ENCODE results near the gene CYP4F11.
"Not testable (repeated sequence)": the region's sequence is repeated elsewhere in the genome, so short reads cannot be mapped to it uniquely, and the experiment has no call there.

The CYP4F11 gene

GRCh38 chr19:15934332-15935078 lies at the start of gene CYP4F11:
TSS of gene CYP4F11 (minus strand) at chr19:15934529. CDS start at chr19:15934408, 121 bp downstream.
- no peak for DNase-seq

DNA sequence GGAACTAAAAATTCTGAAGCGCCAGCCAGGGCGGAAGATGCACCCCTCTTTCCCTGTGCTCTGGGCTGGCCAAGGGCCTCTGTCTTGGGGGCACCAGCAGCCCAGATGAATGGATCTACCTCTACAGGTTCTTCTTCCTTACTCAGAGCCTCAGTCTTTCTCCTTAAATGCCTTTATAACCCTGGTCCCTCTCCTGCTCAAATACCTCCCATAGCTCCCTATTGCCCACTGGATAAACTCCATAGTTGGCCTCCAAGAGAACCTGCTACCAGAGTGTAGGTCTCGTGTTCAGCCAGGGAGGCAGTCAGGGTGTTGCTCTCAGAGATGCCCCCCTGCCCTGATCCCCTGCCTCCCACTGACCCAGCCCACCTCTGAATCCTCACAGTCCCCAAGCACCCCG lies 45.0 kb upstream of the CYP4F11 start:
- DNase-seq, result no peak

DNA sequence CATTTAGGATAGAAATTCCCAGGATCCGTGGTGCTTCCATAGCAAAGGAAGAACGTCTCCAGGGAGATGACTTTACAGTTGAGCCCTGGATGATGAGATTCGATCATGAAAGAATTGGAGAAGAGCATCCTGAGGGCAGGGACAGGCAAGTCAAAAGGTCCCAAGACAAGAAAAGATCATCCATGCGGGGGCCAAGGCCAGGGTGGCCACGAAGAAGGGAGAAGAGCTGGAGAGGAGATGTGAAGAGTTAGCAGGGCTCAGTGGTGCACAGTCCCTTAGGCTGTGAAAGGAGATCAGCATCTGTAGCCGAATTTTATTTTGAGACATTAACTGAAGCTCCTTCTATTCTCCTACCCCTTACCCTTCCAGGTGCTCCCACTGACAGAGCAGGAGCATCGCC lies 43.4 kb upstream of the CYP4F11 start:
- DNase-seq, result no peak

DNA sequence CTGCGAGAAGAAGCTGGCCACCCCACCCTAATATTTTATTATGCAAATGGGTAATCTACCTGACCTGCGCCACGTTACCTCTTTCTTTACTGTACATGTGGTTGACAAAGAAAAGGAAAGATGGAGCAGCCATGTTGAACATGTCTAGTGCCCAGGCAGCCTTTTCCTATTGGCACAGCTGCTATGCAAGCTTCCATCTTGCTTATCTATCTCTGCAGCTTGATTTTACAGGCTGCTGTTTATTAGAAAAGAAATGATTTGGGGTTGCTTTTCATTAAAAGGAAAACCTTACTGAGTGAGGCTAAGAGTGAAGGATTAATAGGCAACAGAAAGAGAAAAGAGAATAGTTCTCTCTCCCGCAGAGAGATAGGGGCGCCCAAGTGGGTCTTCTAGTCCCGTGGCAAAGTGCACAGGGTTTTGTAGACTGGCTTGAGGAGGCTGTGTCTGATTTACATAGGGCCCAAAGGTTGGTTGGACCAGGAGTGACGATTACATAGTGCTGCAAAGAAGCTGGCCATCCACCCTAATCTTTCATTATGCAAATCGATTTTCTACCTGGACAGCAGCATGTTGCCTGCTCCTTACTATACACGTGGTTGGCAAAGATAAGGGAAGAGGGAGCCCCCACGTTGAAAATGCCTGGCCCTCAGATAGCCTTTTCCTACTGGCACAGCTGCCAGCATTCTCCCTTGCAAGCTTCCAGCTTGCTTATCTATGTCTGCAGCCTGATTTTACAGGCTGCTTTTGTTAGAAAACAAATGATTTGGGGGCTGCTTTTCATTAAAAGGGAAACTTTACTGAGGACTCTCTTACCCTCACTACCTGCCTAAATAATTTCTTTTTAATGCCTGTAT lies 42.7 kb upstream of the CYP4F11 start:
- no peak for DNase-seq

DNA sequence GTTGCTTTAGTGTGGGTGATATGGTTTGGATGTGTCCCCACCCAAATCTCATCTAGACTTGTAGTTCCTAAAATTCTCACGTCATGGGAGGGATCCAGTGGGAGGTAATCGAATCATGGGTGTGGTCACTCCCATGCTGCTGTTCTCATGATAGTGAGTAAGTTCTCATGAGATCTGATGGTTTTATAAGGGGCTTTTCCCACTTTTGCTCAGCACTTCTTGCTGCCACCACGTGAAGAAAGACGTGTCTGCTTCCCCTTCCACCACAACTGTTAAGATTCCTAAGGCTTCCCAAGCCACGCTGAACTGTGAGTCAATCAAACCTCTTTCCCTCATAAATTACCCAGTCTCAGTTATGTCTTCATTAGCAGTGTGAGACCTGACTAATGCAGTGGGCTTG lies 40.5 kb upstream of the CYP4F11 start:
- DNase-seq, result no peak

- DNase-seq, result not testable (repeated sequence)
These were observed 37.7 kb upstream of the CYP4F11 start for GRCh38 chr19:15972043-15972442.

DNA sequence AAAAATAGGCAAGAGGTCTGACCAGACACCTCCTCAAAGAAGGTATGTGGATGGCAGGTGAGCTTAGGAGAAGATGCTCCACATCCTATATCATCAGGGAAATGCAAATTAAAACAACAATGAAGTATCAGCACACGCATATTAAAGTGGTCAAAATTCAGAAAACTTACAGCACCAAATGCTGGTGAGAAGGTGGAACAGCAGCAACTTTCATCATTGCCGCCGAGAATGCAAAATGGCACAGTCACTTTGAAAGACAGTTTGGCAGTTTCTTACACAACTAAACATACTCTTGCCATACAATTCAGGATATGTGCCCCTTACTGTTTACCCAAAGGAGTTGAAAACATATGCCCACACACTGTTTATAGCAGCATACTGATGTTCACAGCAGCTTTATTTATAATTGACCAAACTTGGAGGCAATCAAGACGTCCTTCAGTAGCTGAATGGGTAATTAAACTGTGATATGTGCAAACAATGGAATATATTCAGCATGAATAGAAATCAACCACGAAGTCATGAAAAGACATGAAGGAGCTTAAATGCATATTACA lies 37.0 kb upstream of the CYP4F11 start:
- DNase-seq, result no peak

DNA sequence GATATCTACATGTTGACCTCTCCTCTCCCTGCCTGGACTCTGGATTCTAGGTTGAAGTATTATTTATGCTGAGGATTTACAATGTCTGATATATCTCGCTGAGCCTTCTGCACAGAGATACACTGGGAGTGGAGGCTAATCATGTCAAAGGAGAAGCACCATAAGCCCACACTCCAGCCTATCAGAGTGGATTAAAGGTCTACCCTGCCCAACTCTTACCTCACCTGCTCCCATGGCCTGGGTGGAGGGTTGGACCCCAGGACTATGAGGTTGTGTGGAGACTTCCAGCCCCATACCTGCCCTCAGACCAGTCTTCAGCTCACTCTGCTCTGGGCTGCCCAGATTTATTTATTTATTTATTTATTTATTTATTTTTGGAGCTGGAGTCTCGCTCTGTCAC lies 29.9 kb upstream of the CYP4F11 start:
- no peak for DNase-seq

DNA sequence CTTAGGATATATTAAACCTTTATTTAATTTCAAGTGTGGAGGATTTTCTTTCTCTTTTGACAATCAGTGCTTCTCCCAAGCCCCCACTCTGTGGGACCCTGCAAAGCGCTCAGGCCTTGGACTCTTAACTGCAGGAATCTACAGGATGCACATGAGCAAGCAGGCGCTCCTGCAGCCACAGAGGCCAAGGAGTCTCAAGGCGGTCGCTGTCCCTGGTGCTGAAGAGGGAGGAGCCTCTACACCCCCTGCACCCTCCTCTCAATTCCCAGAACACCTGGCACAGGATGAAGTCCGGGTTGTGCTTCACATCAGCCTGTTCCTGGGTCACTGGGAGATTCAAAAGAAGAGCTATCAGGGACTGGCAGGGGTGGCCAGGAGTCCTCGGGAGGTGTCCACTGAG lies 28.0 kb upstream of the CYP4F11 start:
- DNase-seq, result peak in 1 of 2 donors; percentile 22

GRCh38 chr19:15954820-15955219 lies 20.5 kb upstream of the CYP4F11 start:
- DNase-seq, result no peak

- DNase-seq, result no peak
These were observed 14.1 kb upstream of the CYP4F11 start, which contains the start of gene OR10H4 for GRCh38 chr19:15948223-15949058. TSS of gene OR10H4 (plus strand) at chr19:15949008. CDS start at chr19:15949008, 0 bp downstream.

- no peak for DNase-seq
These were observed 11.0 kb upstream of the CYP4F11 start for GRCh38 chr19:15945301-15945700.

GRCh38 chr19:15944401-15944800 lies 10.1 kb upstream of the CYP4F11 start:
- no peak for DNase-seq

GRCh38 chr19:15937771-15938170 lies 3.4 kb upstream of the CYP4F11 start:
- DNase-seq, result no peak

GRCh38 chr19:15936950-15937349 lies 2.6 kb upstream of the CYP4F11 start:
- no peak for DNase-seq

DNA sequence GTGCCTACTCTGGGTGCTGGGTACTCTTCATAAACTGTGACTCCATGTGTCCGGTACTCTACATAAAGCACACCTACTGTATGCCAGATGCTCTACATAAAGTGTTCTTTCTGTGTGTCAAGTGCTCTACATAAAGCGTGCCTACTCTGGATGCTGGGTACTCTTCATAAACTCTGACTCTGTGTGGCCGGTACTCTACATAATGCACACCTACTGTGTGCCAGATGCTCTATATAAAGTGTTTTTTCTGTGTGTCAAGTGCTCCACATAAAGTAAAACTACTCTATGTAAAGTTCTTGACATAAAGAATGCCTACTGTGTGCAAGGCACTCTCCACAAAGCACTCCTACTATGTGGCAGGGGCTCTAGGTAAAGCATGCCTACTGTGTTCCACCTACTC lies 1.8 kb upstream of the CYP4F11 start:
- no peak for DNase-seq

DNA sequence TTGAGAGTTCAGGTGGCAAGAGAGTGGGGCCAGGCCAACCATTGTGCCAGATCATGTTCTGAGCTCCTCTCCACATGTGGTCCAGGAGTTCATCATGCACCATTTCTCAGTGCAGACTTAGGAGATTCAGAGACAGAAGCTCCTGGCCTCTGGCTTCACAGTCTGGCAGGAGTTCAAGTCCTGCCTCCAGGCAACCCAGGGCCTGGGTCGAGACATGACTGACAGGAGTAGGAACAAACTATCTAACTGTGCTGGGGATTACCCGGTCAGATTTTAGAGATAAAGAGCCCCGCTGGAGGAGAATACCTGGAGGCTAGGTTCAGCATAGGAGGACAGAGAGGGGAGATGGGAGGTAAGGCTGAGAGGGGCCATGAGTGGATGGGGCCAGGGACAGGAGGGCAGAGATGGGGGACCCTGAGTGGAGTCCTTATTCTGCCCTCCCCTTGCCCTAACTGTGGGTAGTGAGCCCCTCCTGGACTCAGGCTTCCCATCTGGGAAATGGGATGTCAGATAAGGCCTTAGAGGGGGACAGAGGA lies 906 bp upstream of the CYP4F11 start:
- DNase-seq, result no peak

- peak in 1 of 2 donors; percentile 18 for DNase-seq
These were observed 483 bp downstream of the CYP4F11 start for GRCh38 chr19:15933761-15934331.

GRCh38 chr19:15928321-15928720 lies 6.0 kb downstream of the CYP4F11 start:
- DNase-seq, result no peak

- no peak for DNase-seq
These were observed 7.8 kb downstream of the CYP4F11 start for GRCh38 chr19:15926484-15926883.

DNA sequence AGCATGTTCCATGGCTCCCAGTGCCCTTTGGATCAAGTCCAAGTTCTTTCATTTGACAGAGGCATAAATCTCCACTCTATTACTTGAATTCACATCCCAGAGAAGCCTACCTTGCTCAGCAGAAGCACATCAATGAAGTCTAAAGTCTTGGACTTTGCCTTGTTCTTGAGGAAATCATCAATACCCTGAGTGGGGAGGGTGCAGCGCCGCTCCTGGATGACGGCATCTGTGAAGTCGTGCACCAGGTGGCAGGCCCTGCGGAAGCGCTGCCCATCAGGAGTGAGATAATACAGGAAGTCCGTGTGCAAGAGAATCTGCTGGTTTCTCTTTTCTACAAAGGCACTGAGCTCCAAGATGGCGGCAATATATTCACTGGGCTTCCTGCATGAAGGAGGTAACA lies 10.6 kb downstream of the CYP4F11 start:
- no peak for DNase-seq

DNA sequence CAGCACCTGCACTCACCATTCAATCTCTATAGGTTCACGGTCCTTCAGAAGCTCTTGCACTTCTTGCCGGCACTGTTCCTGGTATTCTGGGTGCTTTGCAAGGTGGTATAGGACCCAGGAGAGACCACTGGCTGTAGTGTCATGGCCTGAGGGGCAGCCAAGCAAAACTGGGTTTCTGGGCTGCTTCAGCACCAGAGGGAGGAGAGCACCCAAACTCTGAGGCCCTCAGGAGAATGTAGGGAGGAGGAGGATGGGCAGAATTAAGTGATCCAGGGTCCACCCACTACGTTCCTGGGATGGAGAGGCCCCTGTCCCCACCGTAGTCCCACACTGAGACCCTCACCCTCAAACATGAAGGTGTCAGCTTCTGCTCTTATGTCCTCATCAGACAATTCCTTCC lies 12.3 kb downstream of the CYP4F11 start:
- no peak for DNase-seq

Measured in stimulated activated CD4-positive, alpha-beta T cell treated with anti-CD3 and anti-CD28 coated beads, Interleukin-2, amount 100 ng/mL, for 24 hours (primary cell).